RWPE1 (cell line): ENCODE measurements around the gene CHST2.

ENCODE experiments used
- CTCF ChIA-PET: fragments of 350-600 bp; sonication (Branson Sonifier 250); formaldehyde crosslinking; extraction: SDS; loops from one replicate; lab custom pipeline; 2021; lab: Yijun Ruan, JAX
- POLR2A ChIA-PET: fragments of 400-600 bp; formaldehyde crosslinking; extraction: SDS; loops from one replicate; lab custom pipeline; 2020; ENCODE audit warnings: antibody characterized with exemption; ENCODE audit not compliant: low non-redundant PET; lab: Yijun Ruan, JAX
- DNase-seq: peaks from one replicate; pipeline ENCODE4 v3.0.0; 2012; ENCODE audit warnings: low spot score
- H3K27ac ChIP-seq: fragments of 450-650 bp; 2 replicates; pipeline ENCODE4 v1.5.1; 2017
- CTCF ChIP-seq: fragments of 450-650 bp; conservative IDR thresholded peaks from 2 replicates; pipeline ENCODE4 v1.5.1; 2017; ENCODE audit warnings: low read depth, mild to moderate bottlenecking

The CHST2 gene

DNA sequence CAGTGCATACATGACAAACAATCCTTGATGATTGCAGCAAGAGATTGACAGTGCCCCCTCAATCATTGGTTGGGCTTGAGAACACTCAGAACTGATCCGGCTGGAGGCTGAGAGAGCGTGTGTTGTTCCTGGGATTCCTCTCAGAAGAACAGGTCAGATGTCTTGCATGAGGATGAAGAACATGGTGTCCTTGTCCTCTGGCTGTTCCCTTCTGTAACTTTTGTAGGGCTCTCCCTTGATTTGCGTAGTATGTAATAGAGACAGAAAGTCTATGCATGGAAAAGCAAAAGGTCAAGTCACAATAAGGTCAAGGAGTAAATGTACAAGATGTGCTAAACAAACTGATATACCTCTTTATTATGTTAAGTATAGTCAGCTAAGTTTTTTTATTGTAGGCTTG is 8.2 kb downstream of the CHST2 start:
- DNase-seq = no peak
- ChIA-PET CTCF (no interaction called here), POLR2A (no interaction called here)
- H3K27ac ChIP-seq = no peak overlapping the region
- TF ChIP-seq CTCF = no peak

DNA sequence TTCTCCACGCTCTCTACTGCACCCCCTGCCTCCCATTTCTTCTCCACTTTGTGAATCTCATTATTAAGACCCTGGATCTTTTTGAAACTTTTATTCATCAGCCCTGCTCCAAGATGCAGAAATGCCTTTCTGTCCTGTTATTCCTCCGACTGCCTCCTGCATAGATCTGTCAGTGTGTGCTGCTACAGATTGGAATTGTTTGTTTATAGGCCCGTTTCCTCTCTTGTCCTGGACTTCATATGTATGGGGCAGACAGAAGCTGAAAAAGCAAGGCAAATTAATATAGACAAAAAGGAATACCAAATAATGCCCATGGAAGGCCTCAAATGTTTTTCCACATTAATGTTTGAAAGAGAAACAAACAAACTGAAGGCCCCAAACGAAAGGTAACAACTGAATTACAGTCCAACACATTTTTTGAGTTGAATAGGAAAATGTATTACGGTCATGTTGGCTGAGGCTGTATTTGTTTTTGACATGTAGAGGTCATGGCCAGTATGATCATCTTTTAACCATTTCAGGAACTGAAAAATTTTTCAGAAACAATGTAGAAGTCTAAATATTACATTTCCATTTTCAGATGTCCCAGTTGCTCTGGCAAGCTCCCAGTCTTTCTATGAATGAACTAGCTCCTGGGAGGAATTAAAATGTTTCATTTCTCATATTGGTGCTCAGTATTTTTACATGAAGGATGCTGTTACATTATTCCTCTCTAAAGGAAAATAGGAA is 8.8 kb downstream of the CHST2 start:
- CTCF ChIA-PET = no interaction called here
- POLR2A ChIA-PET = no interaction called here
- no peak for TF ChIP-seq CTCF
- no peak for DNase-seq
- no peak overlapping the region for H3K27ac ChIP-seq

DNA sequence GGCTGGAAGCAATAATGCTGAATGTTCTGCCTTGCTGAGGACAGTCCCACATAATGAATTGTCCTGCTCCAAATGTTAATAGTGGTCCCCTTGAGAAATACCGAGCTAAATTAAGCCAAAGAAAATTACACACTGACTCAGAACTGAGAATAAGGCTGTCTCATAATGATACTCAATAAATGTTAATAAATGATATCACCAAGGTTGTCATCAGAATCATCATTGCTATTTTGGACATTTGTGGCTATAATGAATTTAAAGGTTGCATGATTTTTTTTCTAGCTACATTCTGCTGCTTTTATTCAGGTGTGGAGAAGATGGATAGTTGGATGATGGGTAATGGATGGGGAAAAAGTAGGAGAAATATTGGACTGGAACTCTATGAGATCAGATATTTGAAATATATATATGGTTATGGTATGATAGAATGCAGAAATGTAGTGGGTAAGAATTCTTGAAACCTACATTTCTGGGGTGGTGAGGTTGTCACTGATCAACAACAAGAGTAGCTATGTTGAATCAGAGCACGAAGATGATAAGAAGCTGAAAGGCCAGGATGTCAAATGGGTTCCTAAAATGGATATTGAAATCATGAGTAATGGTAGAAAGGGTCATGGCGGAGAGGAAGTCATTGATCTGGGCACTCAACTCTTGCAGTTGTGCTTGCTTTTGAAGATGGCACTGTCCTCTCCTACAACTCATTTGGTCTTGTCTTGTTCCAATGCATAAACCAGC is 12.8 kb downstream of the CHST2 start:
- ChIA-PET POLR2A (no interaction called here), CTCF (no interaction called here)
- no peak for TF ChIP-seq CTCF
- DNase-seq = no peak
- no peak overlapping the region for H3K27ac ChIP-seq

DNA sequence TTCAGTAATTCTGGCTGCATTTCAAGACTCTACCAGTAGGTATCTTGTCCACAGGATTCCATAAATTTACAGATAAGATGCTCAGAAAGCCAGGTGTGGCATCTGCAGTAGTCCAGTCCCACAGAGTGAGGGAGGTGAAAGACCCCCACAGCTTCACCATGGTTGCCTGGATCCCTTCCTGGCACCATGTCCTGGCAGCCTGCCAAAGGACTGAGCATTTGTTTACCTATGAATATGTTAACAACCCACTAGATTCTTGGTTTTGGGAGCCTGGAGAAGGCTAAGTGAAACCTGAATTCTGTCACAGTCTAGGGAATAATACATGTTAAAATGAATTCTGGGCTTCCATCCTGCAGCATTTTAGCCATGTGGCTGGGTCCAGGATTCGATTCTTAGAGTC is 14.9 kb downstream of the CHST2 start:
- CTCF ChIA-PET = no interaction called here

GRCh38 chr3:143135150-143135549 is 15.6 kb downstream of the CHST2 start:
- TF ChIP-seq CTCF = no peak
- CTCF ChIA-PET = interaction anchor here (0.7 to 1.1 kb wide), 2 partner anchors 204 to 539 kb away, joined by 3 read pairs; no protein-coding TSS in a partner anchor
- POLR2A ChIA-PET = no interaction called here
- H3K27ac ChIP-seq = no peak overlapping the region
- peak; percentile 97 for DNase-seq

More for the DNA sequence above, 14.9 kb downstream of the CHST2 start:
- H3K27ac ChIP-seq = no peak overlapping the region
- no peak for DNase-seq
- POLR2A ChIA-PET = no interaction called here
- TF ChIP-seq CTCF = no peak

DNA sequence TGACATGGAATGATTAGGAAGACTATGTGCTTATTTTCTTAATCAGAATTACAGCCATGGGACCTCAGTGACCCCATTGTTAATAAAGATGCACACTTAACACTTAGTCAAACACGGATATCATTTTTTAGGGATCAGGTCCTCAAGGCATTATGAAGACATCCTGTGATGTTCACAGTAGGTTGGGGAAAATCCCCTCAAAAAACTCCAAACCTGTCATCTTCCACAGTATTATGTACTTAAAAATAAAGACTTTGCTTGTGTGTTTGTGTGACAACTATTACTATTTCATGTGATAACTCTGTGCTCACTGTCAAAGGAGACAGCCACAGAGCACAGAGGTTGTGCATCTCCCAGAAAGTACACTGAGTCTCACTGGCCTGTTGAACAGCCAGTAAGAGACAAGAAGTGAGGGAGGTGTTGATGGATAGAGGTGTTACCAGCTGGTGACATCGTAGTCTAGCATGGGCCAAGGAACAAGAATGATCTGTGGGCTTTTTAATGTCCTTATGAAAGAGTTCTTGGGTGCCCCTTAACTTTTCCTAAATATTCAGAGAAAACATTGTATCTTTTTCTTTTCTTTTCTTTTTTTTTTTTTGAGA is 18.0 kb downstream of the CHST2 start:
- POLR2A ChIA-PET = no interaction called here
- CTCF ChIA-PET = interaction anchor here (0.6 to 0.7 kb wide), 2 partner anchors 46 to 1567 kb away, joined by 4 to 5 read pairs; no protein-coding TSS in a partner anchor

More for the DNA sequence above, 18.0 kb downstream of the CHST2 start:
- H3K27ac ChIP-seq = no peak overlapping the region
- no peak for TF ChIP-seq CTCF
- no peak for DNase-seq
